OCI-LY1 (cell line): ENCODE results near the gene MEI1.

Source experiments
- H2AFZ ChIP-seq: fragments of 200-600 bp; sonication (generic), shearing (Covaris generic); 2 replicates; pipeline ENCODE4 v1.6.0; 2014; ENCODE audit warnings: antibody characterized with exemption, mild to moderate bottlenecking, low read length
- H3F3A ChIP-seq: fragments of 200-600 bp; sonication (generic), shearing (Covaris generic); 2 replicates; pipeline ENCODE4 v1.6.0; 2014; ENCODE audit warnings: mild to moderate bottlenecking, antibody characterized with exemption, low read length, moderate library complexity; ENCODE audit not compliant: insufficient read depth
- H3K27ac ChIP-seq: fragments of 200-600 bp; sonication (generic); 2 replicates; pipeline ENCODE4 v1.5.1; 2014; ENCODE audit warnings: low read length, mixed run types, mild to moderate bottlenecking, low read depth; ENCODE audit not compliant: poor library complexity, severe bottlenecking
- H3K27me3 ChIP-seq: fragments of 200-600 bp; sonication (generic); 2 replicates; pipeline ENCODE4 v1.6.0; 2014; ENCODE audit warnings: antibody characterized with exemption, mild to moderate bottlenecking, low read length, moderate library complexity; ENCODE audit not compliant: insufficient read depth
- H3K36me3 ChIP-seq: fragments of 200-600 bp; sonication (generic); 2 replicates; pipeline ENCODE4 v1.6.1; 2014; ENCODE audit warnings: mild to moderate bottlenecking, antibody characterized with exemption, low read length, moderate library complexity, mixed read lengths; ENCODE audit not compliant: insufficient read depth
- H3K4me1 ChIP-seq: fragments of 200-600 bp; sonication (generic); 2 replicates; pipeline ENCODE4 v1.5.1; 2014; ENCODE audit warnings: mild to moderate bottlenecking, low read length, moderate library complexity; ENCODE audit not compliant: insufficient read depth, severe bottlenecking
- H3K4me2 ChIP-seq: fragments of 200-600 bp; sonication (generic), shearing (Covaris generic); 2 replicates; pipeline ENCODE4 v1.6.1; 2014; ENCODE audit warnings: low read length
- H3K4me3 ChIP-seq: fragments of 200-600 bp; sonication (generic); 2 replicates; pipeline ENCODE4 v1.5.1; 2014; ENCODE audit warnings: low read length, low read depth, mild to moderate bottlenecking, mixed read lengths; ENCODE audit not compliant: poor library complexity, severe bottlenecking
- H3K79me2 ChIP-seq: fragments of 200-600 bp; shearing (Covaris generic); 2 replicates; pipeline ENCODE4 v1.6.1; 2016; ENCODE audit warnings: mixed run types, low read length, mixed read lengths; ENCODE audit not compliant: insufficient read depth
- H3K9ac ChIP-seq: fragments of 200-600 bp; sonication (generic), shearing (Covaris generic); 2 replicates; pipeline ENCODE4 v1.6.1; 2014; ENCODE audit warnings: mild to moderate bottlenecking, low read length, mixed read lengths
- H3K9me2 ChIP-seq: fragments of 200-600 bp; sonication (generic), shearing (Covaris generic); 2 replicates; pipeline ENCODE4 v1.6.1; 2014; ENCODE audit warnings: low read depth, mild to moderate bottlenecking, low read length, mixed read lengths
- H3K9me3 ChIP-seq: fragments of 200-600 bp; shearing (Covaris generic); 2 replicates; pipeline ENCODE4 v1.6.1; 2014; ENCODE audit warnings: low read length, mixed read lengths
- H4K20me1 ChIP-seq: fragments of 200-600 bp; sonication (generic), shearing (Covaris generic); 2 replicates; pipeline ENCODE4 v1.6.0; 2016; ENCODE audit warnings: mild to moderate bottlenecking, low read length; ENCODE audit not compliant: insufficient read depth
- EZH2 ChIP-seq: fragments of 200-600 bp; sonication (generic), shearing (Covaris generic); IDR thresholded peaks from 2 replicates; pipeline ENCODE4 v1.8.0; 2017; ENCODE audit warnings: borderline replicate concordance, mixed run types, mild to moderate bottlenecking, antibody characterized with exemption, low read length, moderate library complexity, mixed read lengths
- TF ChIP-seq, protein P1 (sequence below): fragments of 200-600 bp; sonication (generic), shearing (Covaris generic); IDR thresholded peaks from 2 replicates; pipeline ENCODE4 v1.5.1; 2017; ENCODE audit warnings: mild to moderate bottlenecking, antibody characterized with exemption, low read length, moderate library complexity, mixed read lengths

The MEI1 gene

DNA sequence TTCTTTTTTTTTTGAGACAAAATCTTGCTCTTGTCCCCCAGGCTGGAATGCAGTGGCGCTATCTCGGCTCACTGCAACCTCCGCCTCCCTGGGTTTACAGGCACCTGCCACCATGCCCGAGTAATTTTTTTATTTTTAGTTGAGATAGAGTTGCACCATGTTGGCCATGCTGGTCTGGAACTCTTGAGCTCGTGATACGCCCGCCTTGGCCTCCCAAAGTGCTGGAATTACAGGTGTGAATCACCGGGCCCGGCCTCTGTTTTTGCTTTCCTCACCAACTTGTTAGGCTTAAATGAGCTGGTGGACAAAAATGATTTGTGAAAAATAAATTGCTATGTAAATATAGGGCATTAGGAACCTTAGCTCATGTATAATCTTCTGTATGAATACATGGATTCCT lies 3.5 kb downstream of the MEI1 start:
- H4K20me1 ChIP-seq, result no peaks in the 10 kb centered on the region
- no peaks in the 10 kb centered on the region for H3F3A ChIP-seq
- H2AFZ ChIP-seq, result no peak overlapping the region
- H3K9ac ChIP-seq, result no peak overlapping the region
- H3K27me3 ChIP-seq, result no peaks in the 10 kb centered on the region
- H3K4me1 ChIP-seq, result peaks cover 4% of the 10 kb centered on the region
- H3K27ac ChIP-seq, result no peak overlapping the region
- no peaks in the 10 kb centered on the region for H3K79me2 ChIP-seq
- H3K9me3 ChIP-seq, result no peaks in the 10 kb centered on the region
- H3K36me3 ChIP-seq, result no peaks in the 10 kb centered on the region
- no peak overlapping the region for H3K4me3 ChIP-seq
- TF ChIP-seq, protein P1, sequence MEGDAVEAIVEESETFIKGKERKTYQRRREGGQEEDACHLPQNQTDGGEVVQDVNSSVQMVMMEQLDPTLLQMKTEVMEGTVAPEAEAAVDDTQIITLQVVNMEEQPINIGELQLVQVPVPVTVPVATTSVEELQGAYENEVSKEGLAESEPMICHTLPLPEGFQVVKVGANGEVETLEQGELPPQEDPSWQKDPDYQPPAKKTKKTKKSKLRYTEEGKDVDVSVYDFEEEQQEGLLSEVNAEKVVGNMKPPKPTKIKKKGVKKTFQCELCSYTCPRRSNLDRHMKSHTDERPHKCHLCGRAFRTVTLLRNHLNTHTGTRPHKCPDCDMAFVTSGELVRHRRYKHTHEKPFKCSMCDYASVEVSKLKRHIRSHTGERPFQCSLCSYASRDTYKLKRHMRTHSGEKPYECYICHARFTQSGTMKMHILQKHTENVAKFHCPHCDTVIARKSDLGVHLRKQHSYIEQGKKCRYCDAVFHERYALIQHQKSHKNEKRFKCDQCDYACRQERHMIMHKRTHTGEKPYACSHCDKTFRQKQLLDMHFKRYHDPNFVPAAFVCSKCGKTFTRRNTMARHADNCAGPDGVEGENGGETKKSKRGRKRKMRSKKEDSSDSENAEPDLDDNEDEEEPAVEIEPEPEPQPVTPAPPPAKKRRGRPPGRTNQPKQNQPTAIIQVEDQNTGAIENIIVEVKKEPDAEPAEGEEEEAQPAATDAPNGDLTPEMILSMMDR, result no peak
- no peak for TF ChIP-seq EZH2
- no peak overlapping the region for H3K4me2 ChIP-seq
- H3K9me2 ChIP-seq, result no peaks in the 10 kb centered on the region

DNA sequence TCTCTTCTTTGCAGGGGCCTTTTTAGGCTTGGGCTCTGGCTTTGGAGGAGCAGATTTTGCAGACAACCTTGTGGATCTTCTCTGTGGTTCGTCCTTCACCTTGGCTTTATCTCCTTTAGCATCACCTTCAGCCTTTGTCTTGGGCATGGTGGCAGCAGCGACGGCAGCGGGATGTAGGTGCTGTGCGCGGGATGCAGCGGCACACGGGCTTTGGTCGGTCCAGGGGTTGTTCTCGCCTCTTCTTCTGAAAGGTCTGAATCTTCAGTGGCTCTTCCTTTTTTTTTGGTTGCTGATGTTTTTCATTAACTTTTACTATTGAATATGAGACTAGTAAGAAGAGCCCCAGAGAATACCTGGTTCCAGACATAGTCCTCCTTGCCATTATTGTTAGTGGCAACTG lies 10.0 kb downstream of the MEI1 start:
- H3F3A ChIP-seq, result no peaks in the 10 kb centered on the region
- H3K9me3 ChIP-seq, result no peaks in the 10 kb centered on the region
- no peaks in the 10 kb centered on the region for H3K9me2 ChIP-seq
- no peak overlapping the region for H3K9ac ChIP-seq
- H3K79me2 ChIP-seq, result no peaks in the 10 kb centered on the region
- TF ChIP-seq EZH2, result no peak
- TF ChIP-seq, protein P1, result no peak
- no peaks in the 10 kb centered on the region for H3K4me1 ChIP-seq
- H3K4me2 ChIP-seq, result no peak overlapping the region
- H3K27ac ChIP-seq, result no peak overlapping the region
- H2AFZ ChIP-seq, result no peak overlapping the region
- no peak overlapping the region for H3K4me3 ChIP-seq
- H4K20me1 ChIP-seq, result no peaks in the 10 kb centered on the region
- H3K36me3 ChIP-seq, result no peaks in the 10 kb centered on the region
- no peaks in the 10 kb centered on the region; the same call in 1 of the 2 replicates for H3K27me3 ChIP-seq

DNA sequence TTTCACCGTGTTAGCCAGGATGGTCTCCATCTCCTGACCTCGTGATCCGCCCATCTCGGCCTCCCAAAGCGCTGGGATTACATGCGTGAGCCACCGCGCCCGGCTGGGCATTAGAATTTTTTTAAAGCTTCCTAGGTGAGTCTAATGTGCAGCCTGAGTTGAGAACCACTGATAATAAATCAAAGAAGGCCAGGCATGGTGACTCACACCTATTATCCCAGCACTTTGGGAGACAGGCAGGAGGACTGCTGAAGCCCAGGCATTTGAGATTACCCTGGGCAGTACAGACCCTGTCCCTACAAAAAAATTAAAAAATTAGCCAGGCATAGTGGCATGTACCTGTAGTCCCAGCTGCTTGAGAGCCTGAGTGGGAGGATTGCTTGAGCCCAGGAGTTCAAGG lies 13.7 kb downstream of the MEI1 start:
- no peak overlapping the region for H3K4me3 ChIP-seq
- H3K9me3 ChIP-seq, result no peaks in the 10 kb centered on the region
- H3K9me2 ChIP-seq, result no peaks in the 10 kb centered on the region
- no peaks in the 10 kb centered on the region for H3K36me3 ChIP-seq
- H3K9ac ChIP-seq, result no peak overlapping the region
- H3K79me2 ChIP-seq, result no peaks in the 10 kb centered on the region
- TF ChIP-seq, protein P1, result no peak
- no peak for TF ChIP-seq EZH2
- H3K27me3 ChIP-seq, result no peaks in the 10 kb centered on the region; the same call in 1 of the 2 replicates
- no peak overlapping the region for H3K4me2 ChIP-seq
- no peaks in the 10 kb centered on the region for H3K4me1 ChIP-seq
- H2AFZ ChIP-seq, result no peak overlapping the region
- no peaks in the 10 kb centered on the region for H3F3A ChIP-seq
- H3K27ac ChIP-seq, result no peak overlapping the region
- no peaks in the 10 kb centered on the region for H4K20me1 ChIP-seq
